Tibial artery (tissue), 4 donors: Measurements from ENCODE around the gene MKRN2OS.

Experiments
- DNase-seq, 2 donors: peaks; one replicate each; pipeline ENCODE4 v3.0.0-alpha.2; 2019
- H3K27ac ChIP-seq, 2 donors: fragments of 200-600 bp; sonication (generic) in 1 of 2; 1 replicate in 1 of 2; 2 replicates in 1 of 2; pipeline ENCODE4 v1.5.1; 2018 to 2019; ENCODE audit warnings: mild to moderate bottlenecking in 1 of 2
- H3K27me3 ChIP-seq, 2 donors: fragments of 200-600 bp; sonication (generic) in 1 of 2; one replicate each; pipeline versions ENCODE4 v1.5.1 to v1.6.0; 2016 to 2019
- H3K36me3 ChIP-seq, 3 donors: fragments of 200-600 bp; sonication (generic) in 2 of 3; one replicate each; pipeline ENCODE4 v1.5.1; 2016 to 2019; ENCODE audit warnings: mild to moderate bottlenecking in 2 of 3
- H3K4me1 ChIP-seq, 4 donors: fragments of 200-600 bp; sonication (generic) in 2 of 4; 1 replicate in 3 of 4; 2 replicates in 1 of 4; pipeline ENCODE4 v1.5.1; 2016 to 2019
- H3K4me3 ChIP-seq, 2 donors: fragments of 200-600 bp; sonication (generic) in 1 of 2; 1 replicate in 1 of 2; 2 replicates in 1 of 2; pipeline ENCODE4 v1.5.1; 2018 to 2019; ENCODE audit warnings: mild to moderate bottlenecking in 2 of 2
- H3K9me3 ChIP-seq, 3 donors: fragments of 200-600 bp; sonication (generic) in 1 of 3; one replicate each; pipeline ENCODE4 v1.5.1; 2016 to 2019
- intact Hi-C: fragments of 100-400 bp; cut with DNase I; formaldehyde crosslinking; loops from one replicate; pipeline ENCODE4 v1.15.0; 2023; ENCODE audit warnings: low total_unique reads
- TF ChIP-seq, protein P1 (sequence below), 2 experiments: fragments of 200-600 bp in 1 of 2; fragments of 450-650 bp in 1 of 2; IDR thresholded peaks; one replicate each; pipeline ENCODE4 v1.5.1; 2017 to 2019; ENCODE audit warnings: antibody characterized with exemption in 2 of 2, mild to moderate bottlenecking in 1 of 2, moderate library complexity in 1 of 2

MKRN2OS gene

GRCh38 chr3:12557473-12558100 is 12.3 kb upstream of the MKRN2OS start:
- intact Hi-C loops, result no loop called here
- no peaks in the 10 kb centered on the region for H3K9me3 ChIP-seq
- no peaks in the 10 kb centered on the region for H3K36me3 ChIP-seq
- peak overlapping the region; percentile 83 to 96 for H3K4me3 ChIP-seq
- TF ChIP-seq, protein P1, sequence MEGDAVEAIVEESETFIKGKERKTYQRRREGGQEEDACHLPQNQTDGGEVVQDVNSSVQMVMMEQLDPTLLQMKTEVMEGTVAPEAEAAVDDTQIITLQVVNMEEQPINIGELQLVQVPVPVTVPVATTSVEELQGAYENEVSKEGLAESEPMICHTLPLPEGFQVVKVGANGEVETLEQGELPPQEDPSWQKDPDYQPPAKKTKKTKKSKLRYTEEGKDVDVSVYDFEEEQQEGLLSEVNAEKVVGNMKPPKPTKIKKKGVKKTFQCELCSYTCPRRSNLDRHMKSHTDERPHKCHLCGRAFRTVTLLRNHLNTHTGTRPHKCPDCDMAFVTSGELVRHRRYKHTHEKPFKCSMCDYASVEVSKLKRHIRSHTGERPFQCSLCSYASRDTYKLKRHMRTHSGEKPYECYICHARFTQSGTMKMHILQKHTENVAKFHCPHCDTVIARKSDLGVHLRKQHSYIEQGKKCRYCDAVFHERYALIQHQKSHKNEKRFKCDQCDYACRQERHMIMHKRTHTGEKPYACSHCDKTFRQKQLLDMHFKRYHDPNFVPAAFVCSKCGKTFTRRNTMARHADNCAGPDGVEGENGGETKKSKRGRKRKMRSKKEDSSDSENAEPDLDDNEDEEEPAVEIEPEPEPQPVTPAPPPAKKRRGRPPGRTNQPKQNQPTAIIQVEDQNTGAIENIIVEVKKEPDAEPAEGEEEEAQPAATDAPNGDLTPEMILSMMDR (IDR thresholded peaks at IDR 0.05), result no peak
- peaks cover 0 to 64% (median 37%) of the 10 kb centered on the region in 4 donors for H3K4me1 ChIP-seq
- no peak for DNase-seq
- peaks cover 0 to 12% of the 10 kb centered on the region in 2 donors for H3K27me3 ChIP-seq
- H3K27ac ChIP-seq, result peak overlapping the region; percentile 96

- peaks cover 0 to 57% (median 34%) of the 10 kb centered on the region in 4 donors for H3K4me1 ChIP-seq
- H3K36me3 ChIP-seq, result no peaks in the 10 kb centered on the region
- peaks cover 0 to 19% of the 10 kb centered on the region in 2 donors for H3K27me3 ChIP-seq
- intact Hi-C loops, result no loop called here
- peak within 1 kb of the TSS; percentile 83 to 96 for H3K4me3 ChIP-seq
- H3K27ac ChIP-seq, result peak within 1 kb of the TSS; percentile 96
- DNase-seq, result peak; percentile 84 to 93
- TF ChIP-seq, protein P1 (IDR thresholded peaks at IDR 0.05), result no peak
- no peaks in the 10 kb centered on the region for H3K9me3 ChIP-seq
Observed at GRCh38 chr3:12556690-12557472, 11.6 kb upstream of the MKRN2OS start, which contains the start of gene MKRN2. MKRN2 (plus strand) TSS chr3:12557087; CDS start chr3:12557151, 64 bp downstream.

GRCh38 chr3:12556314-12556689 is 11.0 kb upstream of the MKRN2OS start:
- Histone ChIP-seq H3K27ac (peak overlapping the region; percentile 96), H3K4me1 (peaks cover 0 to 54% (median 31%) of the 10 kb centered on the region in 4 donors), H3K27me3 (peaks cover 0 to 23% of the 10 kb centered on the region in 2 donors), H3K36me3 (no peaks in the 10 kb centered on the region), H3K4me3 (peak overlapping the region; percentile 83 to 96), H3K9me3 (no peaks in the 10 kb centered on the region)
- DNase-seq, result no peak
- TF ChIP-seq, protein P1 (IDR thresholded peaks at IDR 0.05), result no peak
- intact Hi-C loops, result no loop called here

- TF ChIP-seq, protein P1 (IDR thresholded peaks at IDR 0.05), result no peak
- Histone ChIP-seq H3K4me3 (peak overlapping the region; percentile 37 to 45), H3K27me3 (peaks cover 0 to 38% of the 10 kb centered on the region in 2 donors), H3K27ac (no peak overlapping the region), H3K36me3 (no peaks in the 10 kb centered on the region), H3K9me3 (no peaks in the 10 kb centered on the region), H3K4me1 (peaks cover 0 to 31% (median 15%) of the 10 kb centered on the region in 4 donors)
- peak in 1 of 2 donors; percentile 25 for DNase-seq
- intact Hi-C loops, result no loop called here
Observed at GRCh38 chr3:12553921-12554391, 8.7 kb upstream of the MKRN2OS start.

- Histone ChIP-seq H3K4me1 (peaks cover 0 to 10% (median 0%) of the 10 kb centered on the region in 4 donors), H3K27ac (no peak overlapping the region), H3K9me3 (no peaks in the 10 kb centered on the region), H3K36me3 (no peaks in the 10 kb centered on the region), H3K27me3 (peaks cover 0 to 56% of the 10 kb centered on the region in 2 donors), H3K4me3 (no peak overlapping the region)
- DNase-seq, result no peak
- intact Hi-C loops, result no loop called here
- TF ChIP-seq, protein P1 (IDR thresholded peaks at IDR 0.05), result no peak
Observed at GRCh38 chr3:12549971-12550760, 4.9 kb upstream of the MKRN2OS start.
